Activated CD4-positive, alpha-beta T cell treated with anti-CD3 and anti-CD28 coated beads for 48 hours (primary cell): ENCODE data around the gene NUP210.
"Not testable (repeated sequence)": the region's sequence is repeated elsewhere in the genome, so short reads cannot be mapped to it uniquely, and the experiment has no call there.

Experiments
- DNase-seq: peaks from one replicate; pipeline ENCODE4 v3.0.0-alpha.2; 2020

The NUP210 gene

GRCh38 chr3:13420045-13420830 lies at the start of gene NUP210:
Gene NUP210, minus strand, starts transcription at chr3:13420322. Its CDS starts 96 bp downstream, at chr3:13420226.
- peak; percentile 77 for DNase-seq

GRCh38 chr3:13466781-13467180 lies 46.7 kb upstream of the NUP210 start:
- DNase-seq = no peak

GRCh38 chr3:13465236-13465873 lies 45.2 kb upstream of the NUP210 start:
- no peak for DNase-seq

DNA sequence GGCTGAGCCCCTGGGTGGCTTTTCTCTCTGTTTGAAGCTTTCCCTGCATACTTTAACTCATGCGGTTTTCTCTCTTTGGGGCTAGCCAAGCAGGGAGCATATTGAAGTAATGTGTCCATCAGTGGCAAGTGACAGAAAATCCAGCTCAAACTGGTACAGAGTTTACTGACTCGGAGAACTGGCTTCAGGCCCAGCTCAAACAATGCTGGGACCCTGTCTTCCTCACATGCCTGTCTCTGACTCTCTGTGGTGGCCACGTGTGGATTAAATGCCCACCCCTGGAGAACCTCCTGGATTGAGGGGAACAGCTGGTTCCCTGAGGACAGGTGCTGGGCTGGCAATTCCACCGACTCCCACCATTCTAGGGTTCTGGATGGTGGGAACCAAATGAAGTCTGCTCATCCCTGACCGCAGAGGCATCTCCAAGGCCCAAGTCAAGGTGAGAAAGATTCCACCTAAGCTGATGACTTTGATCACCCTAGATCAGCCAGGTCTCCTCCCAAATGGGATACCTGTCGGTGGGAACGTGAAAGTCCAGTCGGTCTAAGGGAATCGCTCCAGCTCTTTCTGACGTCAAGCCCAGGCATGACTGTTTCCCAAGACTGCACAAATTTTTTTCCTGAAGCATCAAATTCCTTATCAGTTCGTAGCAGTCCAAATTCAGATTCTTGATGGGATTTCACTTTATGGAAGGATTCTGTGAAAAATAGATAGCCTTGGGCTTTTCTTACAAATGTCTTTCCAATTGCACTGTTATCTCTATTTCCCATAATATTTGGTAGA lies 43.7 kb upstream of the NUP210 start:
- DNase-seq = no peak

- no peak for DNase-seq
These were observed 42.7 kb upstream of the NUP210 start for GRCh38 chr3:13462822-13463221.

- no peak for DNase-seq
These were observed 42.1 kb upstream of the NUP210 start for GRCh38 chr3:13462125-13462629.

DNA sequence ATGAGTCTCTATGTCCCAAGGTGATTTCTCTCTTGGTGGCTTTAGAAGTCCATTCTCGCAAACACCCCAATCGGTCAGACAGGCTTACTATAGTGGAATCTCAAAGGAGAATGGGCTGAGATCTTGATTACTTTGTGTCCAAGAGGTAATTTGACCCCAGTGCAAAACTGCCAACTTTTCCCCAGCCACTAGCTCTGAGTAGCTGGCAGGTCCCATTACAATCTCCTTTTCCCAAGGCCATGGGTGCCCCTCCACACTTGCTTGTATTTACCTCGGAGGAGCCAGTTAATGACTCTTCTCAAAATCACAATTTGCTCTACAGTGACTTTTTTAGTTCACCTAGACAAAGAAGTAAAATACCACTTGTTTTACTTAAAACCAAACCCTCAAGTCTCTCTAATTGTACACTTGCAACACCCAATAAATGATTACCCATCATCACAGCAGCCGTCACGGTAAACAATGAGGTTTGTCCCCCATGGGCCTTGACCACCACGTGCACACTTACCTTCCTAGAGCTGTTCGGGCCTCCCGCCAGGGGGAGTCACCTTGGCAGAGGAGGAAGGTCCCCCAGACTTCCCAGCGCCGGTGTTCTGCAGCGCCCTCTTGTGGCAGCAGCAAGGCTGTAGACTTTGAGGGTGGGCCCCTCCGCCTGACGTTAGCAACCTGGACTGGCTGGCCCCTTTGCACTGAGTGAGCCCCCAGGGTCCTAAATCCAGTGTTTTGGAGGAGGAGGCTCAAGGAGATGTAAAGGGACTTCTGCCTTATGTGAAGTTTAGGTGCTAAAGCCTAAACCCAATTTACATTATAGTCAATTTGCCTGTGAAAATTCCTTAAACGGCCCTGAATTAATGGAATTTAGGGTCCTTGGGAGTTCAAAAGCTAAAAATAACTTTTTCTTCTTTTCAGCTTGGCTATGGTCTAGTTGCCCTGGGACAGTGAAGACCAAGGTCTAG lies 41.3 kb upstream of the NUP210 start:
- peak; percentile 87 for DNase-seq

DNA sequence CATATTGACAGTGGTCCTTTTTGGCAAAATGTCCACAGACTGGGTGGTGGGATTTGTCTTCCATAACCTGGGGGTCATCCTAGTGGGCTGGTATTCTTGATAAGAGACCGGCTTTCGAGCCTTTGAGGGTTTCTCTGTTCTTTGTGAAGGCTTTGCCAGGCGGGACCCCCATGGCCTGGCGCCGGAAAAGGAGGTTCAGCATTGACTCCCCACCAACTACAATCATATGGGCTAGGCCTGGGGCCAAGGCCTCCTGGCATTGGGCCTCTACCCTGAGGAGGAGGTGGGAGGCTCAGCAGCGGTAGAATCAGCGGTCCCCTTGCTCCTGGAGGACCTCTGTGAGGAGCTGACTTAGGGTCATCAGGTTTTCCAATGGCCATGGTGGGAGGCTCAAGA lies 40.2 kb upstream of the NUP210 start:
- no peak for DNase-seq

DNA sequence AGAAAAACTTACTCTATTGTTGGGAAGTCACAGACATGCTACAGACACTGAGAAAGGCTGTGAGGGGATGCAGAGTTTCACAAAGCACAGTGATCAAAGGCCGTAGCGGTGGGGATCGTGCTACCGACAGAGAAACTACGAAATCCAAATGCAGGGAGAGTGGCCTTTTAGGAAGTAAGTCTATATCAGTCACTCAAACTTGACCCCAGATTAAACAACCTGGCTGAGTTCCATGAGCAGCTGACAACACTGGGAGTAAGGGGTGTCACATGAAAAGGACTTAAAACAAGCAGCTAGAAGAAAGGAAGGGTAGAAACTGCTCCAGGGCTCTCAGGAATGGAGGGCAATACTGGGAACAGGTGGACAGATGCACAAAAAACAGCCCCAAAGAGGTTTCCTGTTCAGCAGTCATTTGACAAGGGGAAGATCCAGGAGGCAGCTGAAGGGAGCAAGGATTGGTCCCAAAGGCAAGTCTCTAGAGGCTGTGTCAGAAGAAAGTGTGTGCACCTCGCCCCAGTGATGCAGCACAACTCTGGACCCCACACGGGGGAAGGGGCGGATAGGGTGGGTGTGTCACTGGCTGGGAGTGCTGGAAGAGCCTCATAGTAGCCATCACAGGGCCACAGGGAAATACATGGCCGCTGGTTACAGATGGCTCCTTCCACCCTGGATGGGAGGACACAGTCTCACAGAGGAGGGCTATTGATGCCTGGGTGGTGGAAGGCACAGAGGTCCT lies 39.7 kb upstream of the NUP210 start:
- DNase-seq = no peak

DNA sequence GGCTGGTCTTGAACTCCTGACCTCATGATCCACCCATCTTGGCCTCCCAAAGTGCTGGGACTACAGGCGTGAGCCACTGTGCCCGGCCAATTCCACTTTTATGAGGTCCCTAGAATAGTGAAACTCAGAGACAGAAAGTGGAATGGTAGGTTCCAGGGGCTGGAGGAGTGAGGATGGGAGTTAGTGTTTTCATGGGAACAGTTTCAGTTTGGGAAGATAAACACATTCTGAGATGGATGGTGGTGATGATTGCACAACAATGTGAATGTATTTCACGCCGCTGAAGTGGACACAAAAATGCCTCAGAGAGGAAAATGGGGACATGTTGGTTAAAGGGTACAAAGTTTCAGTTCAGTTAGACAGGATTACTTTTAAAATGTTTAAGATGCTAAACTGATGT lies 37.5 kb upstream of the NUP210 start:
- no peak for DNase-seq

- DNase-seq = no peak
These were observed 35.5 kb upstream of the NUP210 start for GRCh38 chr3:13455644-13456043.

DNA sequence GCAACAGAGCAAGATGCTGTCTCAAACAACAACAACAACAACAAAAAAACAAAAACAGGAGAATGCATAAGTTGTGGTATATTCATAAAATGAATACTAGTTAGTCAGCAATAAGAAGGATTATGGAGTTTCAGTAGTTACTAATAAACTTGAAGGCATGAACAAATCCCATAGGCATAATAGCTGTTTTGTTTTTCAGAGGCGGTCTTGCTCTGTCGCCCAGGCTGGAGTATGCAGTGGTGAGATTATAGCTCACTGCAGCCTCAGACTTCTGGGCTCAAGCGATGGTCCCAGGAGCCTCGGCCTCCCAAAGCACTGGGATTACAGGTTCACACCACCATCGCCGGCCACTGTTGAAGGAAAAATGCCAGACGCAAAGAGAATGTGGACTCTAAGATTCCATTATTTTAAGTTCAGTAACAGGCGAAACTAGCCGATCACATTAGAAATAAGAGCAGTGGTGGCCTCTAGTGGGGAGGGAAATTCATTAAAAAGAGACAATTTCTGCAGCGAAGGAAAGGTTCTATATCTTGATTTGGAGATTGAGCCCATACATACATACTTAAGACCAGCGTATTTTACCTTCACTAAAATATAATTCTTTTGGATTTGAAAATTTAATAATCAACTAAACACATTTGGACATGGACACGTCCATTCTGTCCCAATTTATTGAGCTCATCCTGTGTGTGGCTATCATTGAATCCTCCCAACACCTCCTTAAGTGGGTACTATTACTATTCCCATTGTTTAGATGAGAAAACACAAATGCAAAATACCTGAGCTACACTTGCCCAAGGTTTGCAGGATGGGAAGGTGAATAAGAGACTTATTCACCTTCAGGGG lies 32.6 kb upstream of the NUP210 start:
- DNase-seq = peak; percentile 34

- peak; percentile 41 for DNase-seq
These were observed 31.2 kb upstream of the NUP210 start for GRCh38 chr3:13451301-13451673.

DNA sequence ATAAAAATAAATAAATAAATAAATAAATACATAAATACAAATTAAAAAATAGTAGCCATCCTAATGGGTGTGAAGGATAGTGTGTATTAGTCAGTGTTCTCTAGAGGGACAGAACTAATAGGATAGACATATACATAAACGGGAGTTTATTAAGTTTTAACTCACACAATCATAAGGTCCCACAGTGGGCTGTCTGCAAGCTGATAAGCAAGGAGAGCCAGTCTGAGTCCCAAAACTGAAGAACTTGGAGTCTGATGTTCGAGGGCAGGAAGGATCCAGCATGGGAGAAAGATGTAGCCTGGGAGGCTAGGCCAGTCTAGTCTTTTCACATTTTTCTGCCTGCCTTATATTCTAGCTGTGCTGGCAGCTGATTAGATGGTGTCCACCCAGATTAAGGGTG lies 22.8 kb upstream of the NUP210 start:
- DNase-seq = not testable (repeated sequence)

GRCh38 chr3:13440204-13440817 lies 20.2 kb upstream of the NUP210 start:
- DNase-seq = no peak

DNA sequence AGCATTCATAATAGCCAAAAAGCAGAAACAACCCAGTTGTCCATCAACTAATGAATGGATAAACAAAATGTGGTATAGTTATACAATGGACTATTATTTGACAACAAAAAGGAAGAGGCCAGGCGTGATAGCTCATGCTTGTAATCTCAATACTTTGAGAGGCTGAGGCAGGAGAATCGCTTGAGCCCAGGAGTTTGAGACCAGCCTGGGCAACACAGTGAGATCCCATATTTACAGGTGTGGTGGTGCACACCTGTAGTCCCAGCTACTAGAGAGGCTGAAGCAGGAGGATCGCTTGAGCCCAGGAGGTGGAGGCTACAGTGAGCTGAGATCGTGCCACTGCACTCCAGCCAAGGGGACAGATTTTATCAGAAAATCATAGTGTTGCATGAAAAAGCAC lies 16.1 kb upstream of the NUP210 start:
- DNase-seq = not testable (repeated sequence)

- DNase-seq = no peak
These were observed 13.8 kb upstream of the NUP210 start for GRCh38 chr3:13433912-13434311.

DNA sequence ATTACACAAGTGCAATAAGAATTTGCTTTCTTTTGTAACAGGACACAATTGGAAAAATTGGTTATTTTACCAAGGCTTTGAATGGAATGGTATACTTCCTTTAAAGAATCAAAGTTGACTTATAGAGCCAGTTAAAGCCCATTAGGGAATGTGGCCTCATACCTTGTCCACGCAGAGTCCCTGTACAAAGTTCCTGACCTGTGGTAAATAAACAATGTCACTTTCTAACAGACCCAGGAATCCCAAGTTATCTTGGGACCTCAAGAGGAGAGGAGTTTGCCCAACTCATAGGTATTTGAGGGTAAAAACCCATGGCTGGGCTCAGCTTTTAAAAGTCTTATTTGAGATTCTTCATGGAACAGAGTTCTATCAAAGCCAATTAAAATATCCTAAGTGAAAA lies 12.0 kb upstream of the NUP210 start:
- DNase-seq = no peak

- DNase-seq = not testable (repeated sequence)
These were observed 10.3 kb upstream of the NUP210 start for GRCh38 chr3:13430411-13430875.
